ENCODE measurements around the gene MRGPRE. TPM values are rescaled to one million over a fixed set of nuclear protein-coding genes. Genes with fewer than 3 reads are reported as not detected.

The MRGPRE gene
- total RNA-seq, 1 experiment from 2014 or later = not detected

- Histone ChIP-seq H3K9me2 (ENCODE audit: insufficient read depth) (no peaks in the 10 kb centered on the region), H3K4me3 (no peak overlapping the region), H3K79me2 (ENCODE audit: low read depth) (no peaks in the 10 kb centered on the region), H3K27ac (no peak overlapping the region), H3F3A (ENCODE audit: insufficient read depth, low read depth) (no peaks in the 10 kb centered on the region), H2AFZ (no peak overlapping the region), H3K4me2 (no peak overlapping the region), H3K9me3 (ENCODE audit: insufficient read depth, low read depth) (no peaks in the 10 kb centered on the region), H3K27me3 (ENCODE audit: insufficient read depth, low read depth) (peaks cover 38% of the 10 kb centered on the region), H3K4me1 (replicated peaks; ENCODE audit: insufficient read depth) (no peaks in the 10 kb centered on the region), H4K20me1 (ENCODE audit: insufficient read depth) (no peaks in the 10 kb centered on the region), H3K36me3 (ENCODE audit: low read depth) (no peaks in the 10 kb centered on the region)
- POLR2A ChIA-PET (ENCODE audit: unreplicated experiment) = no interaction called here
- intact Hi-C loops (cut with micrococcal nuclease; ENCODE audit: unreplicated experiment) = no loop called here
- DNase-seq = no peak
- BruUV-seq (replicated peaks) = no TSS peak
- TF ChIP-seq CTCF (conservative IDR thresholded peaks at IDR 0.05) (no peak), EZH2 (IDR thresholded peaks at IDR 0.05; ENCODE audit: low read depth) (no peak)
- CTCF ChIA-PET = no interaction called here
These were observed 33.4 kb downstream of the MRGPRE start for GRCh38 chr11:3198815-3199214.

- H3K27me3 ChIP-seq (ENCODE audit: insufficient read depth, low read depth) = peaks cover 35% of the 10 kb centered on the region
These were observed 34.2 kb downstream of the MRGPRE start for GRCh38 chr11:3197878-3198528.

GRCh38 chr11:3197044-3197695 lies 35.0 kb downstream of the MRGPRE start:
- POLR2A ChIA-PET (ENCODE audit: unreplicated experiment) = no interaction called here
- no peak overlapping the region for H3K4me3 ChIP-seq
- no peak overlapping the region for H3K4me2 ChIP-seq
- H3K79me2 ChIP-seq (ENCODE audit: low read depth) = no peaks in the 10 kb centered on the region
- H3K9me2 ChIP-seq (ENCODE audit: insufficient read depth) = no peaks in the 10 kb centered on the region
- H4K20me1 ChIP-seq (ENCODE audit: insufficient read depth) = no peaks in the 10 kb centered on the region
- CTCF ChIA-PET = no interaction called here
- no peak overlapping the region for H2AFZ ChIP-seq
- peaks cover 32% of the 10 kb centered on the region for H3K27me3 ChIP-seq (ENCODE audit: insufficient read depth, low read depth)
- DNase-seq = no peak
- no peak overlapping the region for H3K27ac ChIP-seq
- no peaks in the 10 kb centered on the region for H3K4me1 ChIP-seq (replicated peaks; ENCODE audit: insufficient read depth)
- no TSS peak for BruUV-seq (replicated peaks)
- intact Hi-C loops (cut with micrococcal nuclease; ENCODE audit: unreplicated experiment) = no loop called here
- no peaks in the 10 kb centered on the region for H3K36me3 ChIP-seq (ENCODE audit: low read depth)
- H3F3A ChIP-seq (ENCODE audit: insufficient read depth, low read depth) = no peaks in the 10 kb centered on the region
- TF ChIP-seq EZH2 (IDR thresholded peaks at IDR 0.05; ENCODE audit: low read depth) = no peak
- TF ChIP-seq CTCF (conservative IDR thresholded peaks at IDR 0.05) = no peak
- H3K9me3 ChIP-seq (ENCODE audit: insufficient read depth, low read depth) = no peaks in the 10 kb centered on the region

More at GRCh38 chr11:3197878-3198528, 34.2 kb downstream of the MRGPRE start:
- no peak overlapping the region for H3K4me3 ChIP-seq
- CTCF ChIA-PET = no interaction called here
- no peaks in the 10 kb centered on the region for H3K9me3 ChIP-seq (ENCODE audit: insufficient read depth, low read depth)
- H3K4me2 ChIP-seq = no peak overlapping the region
- intact Hi-C loops (cut with micrococcal nuclease; ENCODE audit: unreplicated experiment) = no loop called here
- no peak for TF ChIP-seq CTCF (conservative IDR thresholded peaks at IDR 0.05)
- TF ChIP-seq EZH2 (IDR thresholded peaks at IDR 0.05; ENCODE audit: low read depth) = no peak
- no peaks in the 10 kb centered on the region for H3F3A ChIP-seq (ENCODE audit: insufficient read depth, low read depth)
- no peak overlapping the region for H2AFZ ChIP-seq
- no peaks in the 10 kb centered on the region for H3K79me2 ChIP-seq (ENCODE audit: low read depth)
- H3K4me1 ChIP-seq (replicated peaks; ENCODE audit: insufficient read depth) = no peaks in the 10 kb centered on the region
- H3K9me2 ChIP-seq (ENCODE audit: insufficient read depth) = no peaks in the 10 kb centered on the region
- H4K20me1 ChIP-seq (ENCODE audit: insufficient read depth) = no peaks in the 10 kb centered on the region
- BruUV-seq (replicated peaks) = no TSS peak
- no peaks in the 10 kb centered on the region for H3K36me3 ChIP-seq (ENCODE audit: low read depth)
- POLR2A ChIA-PET (ENCODE audit: unreplicated experiment) = no interaction called here
- H3K27ac ChIP-seq = no peak overlapping the region
- DNase-seq = no peak

All from PC-9 (cell line).